Measurements from ENCODE around the gene SPTLC1.

DNA sequence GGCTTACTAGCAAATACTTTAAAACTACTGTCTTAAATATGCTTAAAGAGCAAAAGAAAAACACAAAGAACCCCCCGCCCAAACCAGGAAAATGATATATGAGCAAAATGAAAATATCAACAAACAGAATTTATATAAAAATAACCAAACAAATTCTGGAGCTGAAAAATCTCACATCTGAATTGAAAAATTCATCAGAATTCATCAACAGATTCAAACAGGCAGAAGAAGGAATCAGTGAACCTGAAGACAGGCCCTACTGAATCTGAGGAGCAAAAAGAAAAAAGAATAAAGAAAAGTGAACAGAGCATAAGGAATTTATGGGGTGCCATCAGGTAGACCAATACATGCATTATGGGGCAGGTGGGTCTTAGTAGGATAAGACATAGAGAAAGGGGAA, 49.8 kb upstream of the SPTLC1 start:
- TF ChIP-seq, protein P1, sequence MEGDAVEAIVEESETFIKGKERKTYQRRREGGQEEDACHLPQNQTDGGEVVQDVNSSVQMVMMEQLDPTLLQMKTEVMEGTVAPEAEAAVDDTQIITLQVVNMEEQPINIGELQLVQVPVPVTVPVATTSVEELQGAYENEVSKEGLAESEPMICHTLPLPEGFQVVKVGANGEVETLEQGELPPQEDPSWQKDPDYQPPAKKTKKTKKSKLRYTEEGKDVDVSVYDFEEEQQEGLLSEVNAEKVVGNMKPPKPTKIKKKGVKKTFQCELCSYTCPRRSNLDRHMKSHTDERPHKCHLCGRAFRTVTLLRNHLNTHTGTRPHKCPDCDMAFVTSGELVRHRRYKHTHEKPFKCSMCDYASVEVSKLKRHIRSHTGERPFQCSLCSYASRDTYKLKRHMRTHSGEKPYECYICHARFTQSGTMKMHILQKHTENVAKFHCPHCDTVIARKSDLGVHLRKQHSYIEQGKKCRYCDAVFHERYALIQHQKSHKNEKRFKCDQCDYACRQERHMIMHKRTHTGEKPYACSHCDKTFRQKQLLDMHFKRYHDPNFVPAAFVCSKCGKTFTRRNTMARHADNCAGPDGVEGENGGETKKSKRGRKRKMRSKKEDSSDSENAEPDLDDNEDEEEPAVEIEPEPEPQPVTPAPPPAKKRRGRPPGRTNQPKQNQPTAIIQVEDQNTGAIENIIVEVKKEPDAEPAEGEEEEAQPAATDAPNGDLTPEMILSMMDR (IDR thresholded peaks at IDR 0.05), result no peak
- TF ChIP-seq PHF8 (IDR thresholded peaks at IDR 0.05; ENCODE audit: borderline replicate concordance, low read depth), result no peak
- TF ChIP-seq MAZ (IDR thresholded peaks at IDR 0.05; ENCODE audit: borderline replicate concordance, low read depth, low read length), result no peak
- TF ChIP-seq HOXA7 (CRISPR knock-in tag; IDR thresholded peaks at IDR 0.05), result no peak
- TF ChIP-seq EP300 (IDR thresholded peaks at IDR 0.05), result no peak
- TF ChIP-seq EHF (CRISPR knock-in tag; IDR thresholded peaks at IDR 0.05), result no peak
- no peak for TF ChIP-seq RFX5 (IDR thresholded peaks at IDR 0.05)
- no peak for TF ChIP-seq POLR2A (IDR thresholded peaks at IDR 0.05; ENCODE audit: low read length)
- no peak for TF ChIP-seq BHLHE40 (IDR thresholded peaks at IDR 0.05; ENCODE audit: low read depth, low read length)
- no peak for TF ChIP-seq CEBPB (IDR thresholded peaks at IDR 0.05)
